SJSA1 (cell line): ENCODE data around the gene GBX1. TPM values are rescaled to one million over a fixed set of nuclear protein-coding genes. Genes with fewer than 3 reads are reported as not detected.

Experiments used
- DNase-seq, 2 experiments: peaks; one replicate each; pipeline ENCODE4 v3.0.0-alpha.2; 2015 to 2020; ENCODE audit warnings: low spot score in 2 of 2, low read depth in 1 of 2
- H3K27ac ChIP-seq: fragments of 250-450 bp; sonication (Bioruptor Pico); 2 replicates; pipeline ENCODE4 v1.5.1; 2020; ENCODE audit warnings: mild to moderate bottlenecking, moderate library complexity
- H3K27me3 ChIP-seq: fragments of 250-450 bp; sonication (Bioruptor Pico); replicated peaks from 2 replicates; pipeline ENCODE4 v1.5.1; 2020; ENCODE audit warnings: mild to moderate bottlenecking, moderate library complexity
- H3K36me3 ChIP-seq: fragments of 250-450 bp; sonication (Bioruptor Pico); 2 replicates; pipeline ENCODE4 v1.5.1; 2020; ENCODE audit warnings: mild to moderate bottlenecking
- H3K4me1 ChIP-seq: fragments of 250-450 bp; sonication (Bioruptor Pico); replicated peaks from 2 replicates; pipeline ENCODE4 v1.6.1; 2021; ENCODE audit warnings: mild to moderate bottlenecking
- H3K4me3 ChIP-seq: fragments of 250-450 bp; sonication (Bioruptor Pico); 2 replicates; pipeline ENCODE4 v1.5.1; 2020; ENCODE audit warnings: mild to moderate bottlenecking
- H3K9me3 ChIP-seq: fragments of 250-450 bp; sonication (Bioruptor Pico); replicated peaks from 2 replicates; pipeline ENCODE4 v1.5.1; 2020; ENCODE audit warnings: mild to moderate bottlenecking
- total RNA-seq: library from RNA; depleted of rRNA; stranded (reverse); fragments of >200 nt; shearing (Covaris generic); gene quantifications from 2 replicates; pipeline ENCODE4 v1.2.3, GENCODE V29; 2014

Gene GBX1
- total RNA-seq, 1 experiment from 2014 or later = not detected

GRCh38 chr7:151144387-151144786 lies 23.1 kb downstream of the GBX1 start:
- Histone ChIP-seq H3K36me3 (peaks cover 15% of the 10 kb centered on the region), H3K4me3 (no peak overlapping the region), H3K27ac (no peak overlapping the region), H3K27me3 (no peaks in the 10 kb centered on the region), H3K9me3 (no peaks in the 10 kb centered on the region), H3K4me1 (no peaks in the 10 kb centered on the region)
- no peak for DNase-seq

DNA sequence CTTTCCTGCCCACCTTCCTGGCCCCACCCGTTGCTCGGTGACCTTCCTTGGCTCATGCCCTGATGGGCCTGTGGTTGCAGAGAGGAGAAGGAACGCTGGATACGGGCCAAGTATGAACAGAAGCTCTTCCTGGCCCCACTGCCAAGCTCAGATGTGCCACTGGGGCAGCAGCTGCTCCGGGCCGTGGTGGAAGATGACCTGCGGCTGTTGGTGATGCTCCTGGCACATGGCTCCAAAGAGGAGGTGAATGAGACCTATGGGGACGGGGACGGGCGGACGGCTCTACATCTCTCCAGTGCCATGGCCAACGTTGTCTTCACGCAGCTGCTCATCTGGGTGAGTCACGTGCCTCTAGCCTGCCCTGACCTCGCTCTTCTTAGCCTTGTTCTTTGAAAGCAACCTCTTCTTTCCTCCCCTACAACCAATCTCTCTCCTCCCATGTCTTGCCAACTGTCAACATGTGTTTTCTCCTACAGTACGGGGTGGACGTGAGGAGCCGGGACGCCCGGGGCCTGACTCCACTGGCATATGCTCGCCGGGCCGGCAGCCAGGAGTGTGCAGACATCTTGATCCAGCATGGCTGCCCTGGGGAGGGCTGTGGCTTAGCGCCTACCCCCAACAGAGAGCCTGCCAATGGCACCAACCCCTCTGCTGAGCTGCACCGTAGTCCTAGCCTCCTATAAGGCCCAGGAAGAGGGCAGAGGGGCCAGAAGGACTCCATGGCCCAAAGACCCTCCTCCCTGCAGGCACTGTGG lies 24.1 kb downstream of the GBX1 start:
- no peak for DNase-seq
- no peaks in the 10 kb centered on the region for H3K27me3 ChIP-seq
- no peak overlapping the region for H3K27ac ChIP-seq
- no peaks in the 10 kb centered on the region for H3K9me3 ChIP-seq
- no peak overlapping the region for H3K4me3 ChIP-seq
- H3K36me3 ChIP-seq = peaks cover 15% of the 10 kb centered on the region
- H3K4me1 ChIP-seq = no peaks in the 10 kb centered on the region

DNA sequence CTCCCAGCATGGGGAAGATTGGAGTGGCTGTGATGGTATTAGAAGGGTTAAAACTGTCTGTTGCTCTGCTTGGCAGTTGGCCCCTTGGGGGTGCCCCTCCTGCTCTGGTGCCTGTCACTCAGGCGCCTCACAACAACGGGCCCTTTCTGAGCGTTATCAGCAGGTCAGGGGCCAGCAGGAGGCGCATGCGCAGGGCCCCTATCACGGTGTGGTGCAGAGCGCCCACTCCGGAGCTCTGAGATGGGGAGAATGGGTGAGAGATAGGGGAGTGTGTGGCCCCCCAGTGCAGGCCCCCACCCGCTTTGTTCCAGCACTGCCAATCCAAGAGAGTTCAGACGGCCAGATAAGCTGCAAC lies 24.8 kb downstream of the GBX1 start:
- Histone ChIP-seq H3K27me3 (no peaks in the 10 kb centered on the region), H3K4me1 (no peaks in the 10 kb centered on the region), H3K9me3 (no peaks in the 10 kb centered on the region), H3K4me3 (no peak overlapping the region), H3K27ac (no peak overlapping the region), H3K36me3 (peaks cover 15% of the 10 kb centered on the region)
- no peak for DNase-seq

DNA sequence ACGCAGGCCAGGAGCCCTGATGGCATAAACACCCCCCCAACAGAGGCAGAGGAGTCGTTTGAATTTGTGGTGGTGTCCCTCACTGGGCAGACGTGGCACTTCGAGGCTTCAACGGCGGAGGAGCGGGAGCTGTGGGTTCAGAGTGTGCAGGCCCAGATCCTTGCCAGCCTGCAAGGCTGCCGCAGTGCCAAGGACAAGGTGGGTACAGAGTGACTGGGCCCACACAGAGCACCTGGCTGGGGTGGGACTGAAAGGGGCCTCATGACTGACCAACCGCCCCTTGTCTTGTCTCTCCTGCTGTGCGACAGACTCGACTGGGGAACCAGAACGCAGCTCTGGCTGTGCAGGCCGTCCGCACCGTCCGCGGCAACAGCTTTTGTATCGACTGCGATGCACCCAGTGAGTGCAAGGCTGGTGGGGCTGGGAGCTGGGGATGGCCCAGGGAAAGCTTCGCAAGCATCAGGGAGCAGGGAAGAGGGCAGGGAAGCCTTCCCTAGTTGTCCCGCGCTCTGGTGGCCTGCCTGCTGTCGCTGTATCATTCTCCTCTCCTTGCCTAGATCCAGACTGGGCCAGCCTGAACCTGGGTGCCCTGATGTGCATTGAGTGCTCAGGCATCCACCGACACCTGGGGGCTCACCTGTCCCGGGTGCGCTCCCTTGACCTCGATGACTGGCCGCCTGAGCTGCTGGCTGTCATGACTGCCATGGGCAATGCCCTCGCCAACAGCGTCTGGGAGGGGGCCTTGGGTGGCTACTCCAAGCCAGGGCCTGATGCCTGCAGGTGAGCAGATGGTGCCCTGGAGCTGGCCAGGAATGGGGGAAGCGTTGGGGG lies 25.4 kb downstream of the GBX1 start:
- Histone ChIP-seq H3K36me3 (peaks cover 15% of the 10 kb centered on the region), H3K4me1 (no peaks in the 10 kb centered on the region), H3K27ac (no peak overlapping the region), H3K27me3 (no peaks in the 10 kb centered on the region), H3K9me3 (no peaks in the 10 kb centered on the region), H3K4me3 (no peak overlapping the region)
- peak in 1 of 2 experiments; percentile 43 for DNase-seq

DNA sequence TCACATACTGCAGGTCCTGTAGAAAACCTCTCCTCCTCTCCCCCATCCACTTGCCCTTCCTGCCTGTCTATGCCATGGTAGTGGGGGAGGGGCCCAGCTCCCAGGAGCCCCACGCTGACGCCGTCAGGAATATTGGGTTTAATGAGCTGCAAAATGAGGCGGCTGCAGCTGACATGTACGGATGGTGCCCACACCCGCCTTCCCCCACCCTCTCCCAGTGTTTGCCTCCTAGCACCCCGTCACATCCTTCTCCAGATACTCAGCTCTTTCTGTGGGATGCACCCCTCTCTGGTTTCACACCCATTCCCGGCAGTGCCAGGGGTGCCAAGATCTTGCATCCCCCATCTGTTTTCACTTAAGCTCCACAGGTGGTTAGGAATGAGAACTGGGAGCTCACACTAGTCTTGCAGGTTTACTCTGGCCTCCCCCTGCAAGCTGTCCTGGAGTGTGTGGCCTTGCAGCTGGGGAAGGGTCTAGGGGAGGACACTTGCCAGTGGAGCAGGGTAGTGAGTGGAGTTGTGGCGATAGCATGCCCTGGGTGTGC lies 26.1 kb downstream of the GBX1 start:
- peaks cover 15% of the 10 kb centered on the region for H3K36me3 ChIP-seq
- DNase-seq = no peak
- H3K4me3 ChIP-seq = no peak overlapping the region
- no peaks in the 10 kb centered on the region for H3K27me3 ChIP-seq
- H3K27ac ChIP-seq = no peak overlapping the region
- no peaks in the 10 kb centered on the region for H3K9me3 ChIP-seq
- no peaks in the 10 kb centered on the region for H3K4me1 ChIP-seq

DNA sequence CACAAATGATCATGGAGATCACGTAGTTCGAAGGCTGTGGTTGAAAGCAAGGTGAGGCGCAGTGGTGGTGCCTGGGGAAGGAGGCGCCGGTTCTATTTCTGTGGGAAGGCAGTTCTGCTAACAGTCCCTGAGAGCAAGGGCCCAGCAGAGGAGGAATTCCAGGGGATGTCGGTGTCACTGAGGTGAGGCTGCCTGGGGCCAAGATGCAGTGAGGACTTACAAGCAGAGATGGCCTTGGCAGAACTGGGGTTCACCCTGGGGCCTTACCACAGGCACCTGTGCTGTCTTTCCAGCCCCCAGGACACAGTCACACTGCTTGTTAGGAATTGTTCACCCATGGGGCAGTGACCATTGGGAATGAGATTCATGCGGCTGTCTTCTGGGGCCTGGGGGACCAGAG lies 26.7 kb downstream of the GBX1 start:
- Histone ChIP-seq H3K9me3 (no peaks in the 10 kb centered on the region), H3K4me3 (no peak overlapping the region)

GRCh38 chr7:151139791-151140190 lies 27.7 kb downstream of the GBX1 start:
- Histone ChIP-seq H3K4me3 (no peak overlapping the region), H3K27me3 (no peaks in the 10 kb centered on the region), H3K9me3 (no peaks in the 10 kb centered on the region), H3K4me1 (no peaks in the 10 kb centered on the region), H3K36me3 (peaks cover 24% of the 10 kb centered on the region), H3K27ac (no peak overlapping the region)
- DNase-seq = no peak

More for the DNA sequence above, 26.7 kb downstream of the GBX1 start:
- H3K27me3 ChIP-seq = no peaks in the 10 kb centered on the region
- peak in 1 of 2 experiments; percentile 37 for DNase-seq
- H3K27ac ChIP-seq = no peak overlapping the region
- peaks cover 19% of the 10 kb centered on the region for H3K36me3 ChIP-seq
- no peaks in the 10 kb centered on the region for H3K4me1 ChIP-seq

DNA sequence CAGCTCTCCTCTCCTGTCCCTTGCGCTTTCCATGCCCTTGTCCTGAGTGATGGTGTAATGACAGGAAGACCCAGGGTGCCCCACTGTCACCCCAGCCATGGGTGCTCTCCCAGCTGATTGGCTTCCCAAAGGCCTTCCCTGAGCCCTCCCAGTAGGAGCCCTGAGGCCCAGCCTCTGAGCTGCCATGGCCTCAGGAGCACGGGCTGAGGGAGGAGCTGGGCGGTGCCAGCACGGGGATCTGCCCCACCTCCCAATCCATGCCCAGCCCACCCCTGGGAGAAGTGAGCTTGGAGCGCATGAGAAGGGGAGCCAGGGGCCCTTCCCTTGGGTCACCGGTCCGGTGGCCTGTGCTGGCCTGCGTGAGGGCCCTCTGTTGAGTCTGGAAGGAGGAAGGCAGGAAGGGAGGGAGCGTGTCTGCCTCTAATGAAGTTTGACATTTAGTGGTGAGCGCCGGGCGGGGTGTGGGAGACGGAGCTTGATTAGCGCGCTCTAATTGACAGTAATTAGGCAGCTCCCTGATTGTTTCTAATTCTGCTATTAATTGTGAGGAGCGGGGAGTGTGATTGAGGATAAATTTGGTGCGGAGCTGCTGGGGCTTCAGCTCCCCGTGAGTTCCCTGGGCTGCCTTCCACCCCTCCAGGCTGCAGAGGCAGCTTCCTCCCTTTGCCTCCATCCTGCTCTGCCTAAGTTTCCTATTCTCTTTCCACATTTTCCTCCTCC lies 28.3 kb downstream of the GBX1 start:
- Histone ChIP-seq H3K9me3 (no peaks in the 10 kb centered on the region), H3K4me3 (no peak overlapping the region), H3K36me3 (peaks cover 28% of the 10 kb centered on the region), H3K27ac (no peak overlapping the region), H3K4me1 (no peaks in the 10 kb centered on the region), H3K27me3 (no peaks in the 10 kb centered on the region)
- peak in 1 of 2 experiments; percentile 43 for DNase-seq

GRCh38 chr7:151138153-151138851 lies 29.2 kb downstream of the GBX1 start:
- H3K27me3 ChIP-seq = no peaks in the 10 kb centered on the region
- no peaks in the 10 kb centered on the region for H3K4me1 ChIP-seq
- no peak for DNase-seq
- peaks cover 29% of the 10 kb centered on the region for H3K36me3 ChIP-seq
- no peak overlapping the region for H3K27ac ChIP-seq
- H3K9me3 ChIP-seq = no peaks in the 10 kb centered on the region
- no peak overlapping the region for H3K4me3 ChIP-seq

DNA sequence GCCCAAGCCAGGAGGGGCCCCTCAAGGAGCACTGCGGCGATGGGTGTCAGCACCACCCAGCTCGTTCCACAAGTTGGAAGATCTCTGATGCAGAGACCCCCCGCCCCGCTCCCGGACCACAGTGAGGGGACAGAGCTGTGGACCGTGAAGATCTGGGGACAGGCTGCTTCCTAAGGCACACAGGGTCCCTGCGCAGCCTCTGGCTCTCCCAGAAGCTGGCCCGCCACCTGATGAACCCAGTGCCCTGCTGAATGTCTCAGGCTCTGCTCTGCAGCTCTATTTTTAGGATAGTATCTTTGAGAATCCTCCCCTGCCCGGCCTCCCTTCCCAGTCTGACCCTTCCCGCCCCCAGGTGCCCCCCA lies 29.7 kb downstream of the GBX1 start:
- peaks cover 29% of the 10 kb centered on the region for H3K36me3 ChIP-seq
- no peaks in the 10 kb centered on the region for H3K27me3 ChIP-seq
- no peak overlapping the region for H3K27ac ChIP-seq

GRCh38 chr7:151137076-151137675 lies 30.3 kb downstream of the GBX1 start:
- H3K27ac ChIP-seq = no peak overlapping the region
- H3K27me3 ChIP-seq = no peaks in the 10 kb centered on the region
- H3K4me1 ChIP-seq = no peaks in the 10 kb centered on the region
- DNase-seq = no peak
- peaks cover 28% of the 10 kb centered on the region for H3K36me3 ChIP-seq
- H3K4me3 ChIP-seq = no peak overlapping the region
- H3K9me3 ChIP-seq = no peaks in the 10 kb centered on the region

More for the DNA sequence above, 29.7 kb downstream of the GBX1 start:
- no peak for DNase-seq
- Histone ChIP-seq H3K4me3 (no peak overlapping the region), H3K4me1 (no peaks in the 10 kb centered on the region), H3K9me3 (no peaks in the 10 kb centered on the region)

- Histone ChIP-seq H3K4me3 (no peak overlapping the region), H3K9me3 (no peaks in the 10 kb centered on the region), H3K36me3 (peaks cover 32% of the 10 kb centered on the region), H3K4me1 (no peaks in the 10 kb centered on the region), H3K27ac (no peak overlapping the region), H3K27me3 (no peaks in the 10 kb centered on the region)
- DNase-seq = no peak
Measured at GRCh38 chr7:151135866-151136843, 31.3 kb downstream of the GBX1 start.
